GM19372 (cell line): Measurements from ENCODE around the gene RNLS.

ENCODE experiments used
- ATAC-seq: cut with Tn5 transposase; IDR thresholded peaks from one replicate; pipeline ENCODE4 v1.9.1; 2021; ENCODE audit warnings: mild to moderate bottlenecking, low read depth, moderate library complexity; ENCODE audit not compliant: unreplicated experiment

The RNLS gene

GRCh38 chr10:88553116-88553752 is 29.9 kb downstream of the RNLS start:
- no peak for ATAC-seq

GRCh38 chr10:88551246-88551645 is 31.9 kb downstream of the RNLS start:
- no peak for ATAC-seq

- no peak for ATAC-seq
Observed at GRCh38 chr10:88546497-88546896, 36.6 kb downstream of the RNLS start.

- no peak for ATAC-seq
Observed at GRCh38 chr10:88545359-88545758, 37.8 kb downstream of the RNLS start.

GRCh38 chr10:88544140-88544870 is 38.8 kb downstream of the RNLS start:
- ATAC-seq = no peak

- ATAC-seq = no peak
Observed at GRCh38 chr10:88542522-88542921, 40.6 kb downstream of the RNLS start.

- ATAC-seq = no peak
Observed at GRCh38 chr10:88541116-88541626, 41.9 kb downstream of the RNLS start.

GRCh38 chr10:88540351-88540750 is 42.8 kb downstream of the RNLS start:
- ATAC-seq = no peak

GRCh38 chr10:88538048-88538447 is 45.1 kb downstream of the RNLS start:
- no peak for ATAC-seq

GRCh38 chr10:88537322-88537721 is 45.8 kb downstream of the RNLS start:
- ATAC-seq = no peak

- no peak for ATAC-seq
Observed at GRCh38 chr10:88536437-88536836, 46.7 kb downstream of the RNLS start.

- no peak for ATAC-seq
Observed at GRCh38 chr10:88534072-88534665, 48.9 kb downstream of the RNLS start.

- no peak for ATAC-seq
Observed at GRCh38 chr10:88531392-88532052, 51.6 kb downstream of the RNLS start.

GRCh38 chr10:88530629-88531391 is 52.3 kb downstream of the RNLS start:
- ATAC-seq = no peak

GRCh38 chr10:88530093-88530492 is 53.0 kb downstream of the RNLS start:
- no peak for ATAC-seq

GRCh38 chr10:88528806-88529570 is 54.1 kb downstream of the RNLS start:
- no peak for ATAC-seq

- ATAC-seq = no peak
Observed at GRCh38 chr10:88528201-88528600, 54.9 kb downstream of the RNLS start.

- ATAC-seq = no peak
Observed at GRCh38 chr10:88527245-88527644, 55.9 kb downstream of the RNLS start.

- ATAC-seq = no peak
Observed at GRCh38 chr10:88526501-88527105, 56.5 kb downstream of the RNLS start.
